ENCODE results near the gene MYH13.
A peak's percentile ranks its signal among the peaks of the same experiment; 100 is the strongest.

Gene MYH13

DNA sequence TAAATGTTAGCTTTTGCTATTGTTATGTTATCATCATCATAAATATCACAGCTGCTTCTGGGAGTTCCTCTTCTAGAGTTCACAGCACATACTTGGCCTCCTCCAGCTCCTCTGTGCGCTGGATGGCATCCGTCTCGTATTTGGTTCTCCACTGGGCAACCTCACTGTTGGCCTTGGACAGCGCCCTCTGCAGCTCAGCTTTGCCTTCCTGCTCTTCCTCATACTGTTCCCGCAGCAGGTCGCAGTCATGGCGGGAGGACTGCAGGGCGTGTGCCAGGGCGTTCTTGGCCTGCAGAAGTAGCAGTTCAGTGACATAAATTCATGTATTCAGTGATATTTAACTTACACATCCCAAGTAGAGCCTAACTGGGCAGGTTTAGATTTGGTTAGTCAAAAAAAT, 25.5 kb upstream of the MYH13 start:
- TF ChIP-seq, protein P1, sequence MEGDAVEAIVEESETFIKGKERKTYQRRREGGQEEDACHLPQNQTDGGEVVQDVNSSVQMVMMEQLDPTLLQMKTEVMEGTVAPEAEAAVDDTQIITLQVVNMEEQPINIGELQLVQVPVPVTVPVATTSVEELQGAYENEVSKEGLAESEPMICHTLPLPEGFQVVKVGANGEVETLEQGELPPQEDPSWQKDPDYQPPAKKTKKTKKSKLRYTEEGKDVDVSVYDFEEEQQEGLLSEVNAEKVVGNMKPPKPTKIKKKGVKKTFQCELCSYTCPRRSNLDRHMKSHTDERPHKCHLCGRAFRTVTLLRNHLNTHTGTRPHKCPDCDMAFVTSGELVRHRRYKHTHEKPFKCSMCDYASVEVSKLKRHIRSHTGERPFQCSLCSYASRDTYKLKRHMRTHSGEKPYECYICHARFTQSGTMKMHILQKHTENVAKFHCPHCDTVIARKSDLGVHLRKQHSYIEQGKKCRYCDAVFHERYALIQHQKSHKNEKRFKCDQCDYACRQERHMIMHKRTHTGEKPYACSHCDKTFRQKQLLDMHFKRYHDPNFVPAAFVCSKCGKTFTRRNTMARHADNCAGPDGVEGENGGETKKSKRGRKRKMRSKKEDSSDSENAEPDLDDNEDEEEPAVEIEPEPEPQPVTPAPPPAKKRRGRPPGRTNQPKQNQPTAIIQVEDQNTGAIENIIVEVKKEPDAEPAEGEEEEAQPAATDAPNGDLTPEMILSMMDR (IDR thresholded peaks at IDR 0.05; ENCODE audit: extremely low read depth, missing control alignments) = no peak
- no peak for DNase-seq (ENCODE audit: low spot score)

DNA sequence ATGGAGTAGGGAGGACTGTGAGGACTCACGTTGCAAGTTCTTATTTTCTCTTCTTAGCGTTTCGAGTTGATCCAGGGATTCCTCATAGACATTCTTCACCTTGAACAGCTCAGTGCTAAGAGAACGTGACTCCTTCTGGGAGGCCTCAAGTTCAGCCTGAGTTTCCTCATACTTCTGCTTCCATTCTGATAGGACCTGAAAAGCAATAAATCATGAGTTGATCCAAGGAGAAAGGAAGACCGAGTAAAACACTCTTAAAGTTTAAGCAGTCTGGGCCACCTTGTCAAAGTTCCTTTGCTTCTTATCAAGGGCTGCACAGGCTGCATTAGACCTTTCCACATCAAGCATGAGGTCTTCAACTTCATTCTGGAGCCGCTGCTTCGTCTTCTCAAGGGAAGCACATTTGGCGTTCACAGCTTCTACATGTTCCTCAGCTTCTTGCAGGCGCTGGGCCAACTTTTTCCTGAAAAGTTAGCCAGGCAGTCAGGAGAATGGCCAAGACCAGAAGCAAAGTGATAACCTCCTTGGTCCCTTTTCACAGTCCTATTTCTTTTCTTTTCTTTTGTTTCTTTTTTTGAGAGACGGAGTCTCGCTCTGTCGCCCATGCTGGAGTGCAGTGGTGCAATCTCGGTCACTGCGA, 23.8 kb upstream of the MYH13 start:
- DNase-seq (ENCODE audit: low spot score) = no peak
- TF ChIP-seq, protein P1 (IDR thresholded peaks at IDR 0.05; ENCODE audit: extremely low read depth, missing control alignments) = no peak

DNA sequence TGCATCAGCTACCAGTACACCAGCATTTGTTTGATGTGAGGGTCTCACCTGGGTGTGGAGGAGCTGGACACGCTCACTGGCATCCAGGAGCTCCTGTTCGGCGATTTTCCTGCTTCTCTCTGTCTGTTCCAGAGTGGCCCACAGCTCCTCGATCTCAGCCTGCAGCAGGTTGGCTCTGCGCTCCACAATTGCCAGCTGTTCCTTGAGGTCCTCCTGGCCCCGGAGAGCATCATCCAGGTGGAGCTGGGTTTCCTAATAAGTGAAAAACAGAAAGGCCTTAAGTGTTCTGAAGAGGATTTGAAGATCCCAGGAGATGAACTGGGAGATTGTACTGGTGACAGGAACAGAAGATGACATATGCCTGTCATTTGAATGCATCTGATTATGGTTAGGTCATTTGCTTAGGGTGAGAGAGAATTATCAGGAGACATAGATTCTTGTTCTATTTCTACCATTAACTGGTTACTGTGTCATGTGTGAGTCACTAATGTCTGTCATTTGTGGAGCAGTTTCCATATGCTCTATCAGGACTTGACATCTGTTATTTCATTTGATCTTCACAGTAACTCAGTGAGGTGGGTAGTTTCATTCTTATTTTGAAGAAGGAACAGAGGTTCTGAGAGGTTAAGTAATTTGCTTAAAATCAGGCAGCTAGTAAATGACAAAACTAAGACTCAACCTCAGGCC, 21.5 kb upstream of the MYH13 start:
- TF ChIP-seq, protein P1 (IDR thresholded peaks at IDR 0.05; ENCODE audit: extremely low read depth, missing control alignments) = no peak
- DNase-seq (ENCODE audit: low spot score) = peak; percentile 5

DNA sequence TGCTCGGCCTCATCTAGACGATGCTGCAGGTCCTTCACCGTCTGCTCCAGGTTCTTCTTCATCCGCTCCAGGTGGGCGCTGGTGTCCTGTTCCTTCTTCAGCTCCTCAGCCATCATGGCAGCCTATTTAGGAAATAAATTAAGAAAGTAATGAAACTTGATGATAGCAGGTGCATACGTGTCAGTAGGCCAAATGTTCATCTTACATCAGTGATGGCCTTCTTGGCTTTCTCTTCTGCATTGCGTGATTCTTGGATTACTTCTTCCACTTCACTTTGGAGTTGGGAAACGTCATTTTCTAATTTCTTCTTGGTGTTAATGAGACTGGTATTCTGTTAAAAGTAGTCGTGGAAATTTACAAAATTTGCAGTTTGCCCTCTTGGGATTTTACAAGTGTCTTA, 20.1 kb upstream of the MYH13 start:
- TF ChIP-seq, protein P1 (IDR thresholded peaks at IDR 0.05; ENCODE audit: extremely low read depth, missing control alignments) = no peak
- no peak for DNase-seq (ENCODE audit: low spot score)

DNA sequence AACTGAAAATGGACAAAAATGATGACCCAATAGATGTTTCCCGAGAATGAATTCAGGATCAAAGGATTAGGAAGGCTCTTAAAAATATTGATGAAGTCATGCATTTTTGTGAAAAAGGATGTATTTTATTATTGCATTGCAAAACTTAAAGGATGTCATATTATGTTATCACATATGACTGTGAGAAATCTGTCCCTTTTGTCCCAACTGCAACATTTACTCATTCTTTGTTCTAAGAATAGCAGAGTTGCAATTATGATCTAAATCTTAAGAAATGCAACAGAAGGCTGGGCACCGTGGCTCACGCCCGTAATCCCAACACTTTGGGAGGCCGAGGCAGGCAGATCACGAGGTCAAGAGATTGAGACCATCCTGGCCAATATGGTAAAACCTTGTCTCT, 13.1 kb upstream of the MYH13 start:
- no peak for DNase-seq (ENCODE audit: low spot score)
- TF ChIP-seq, protein P1 (IDR thresholded peaks at IDR 0.05; ENCODE audit: extremely low read depth, missing control alignments) = no peak

DNA sequence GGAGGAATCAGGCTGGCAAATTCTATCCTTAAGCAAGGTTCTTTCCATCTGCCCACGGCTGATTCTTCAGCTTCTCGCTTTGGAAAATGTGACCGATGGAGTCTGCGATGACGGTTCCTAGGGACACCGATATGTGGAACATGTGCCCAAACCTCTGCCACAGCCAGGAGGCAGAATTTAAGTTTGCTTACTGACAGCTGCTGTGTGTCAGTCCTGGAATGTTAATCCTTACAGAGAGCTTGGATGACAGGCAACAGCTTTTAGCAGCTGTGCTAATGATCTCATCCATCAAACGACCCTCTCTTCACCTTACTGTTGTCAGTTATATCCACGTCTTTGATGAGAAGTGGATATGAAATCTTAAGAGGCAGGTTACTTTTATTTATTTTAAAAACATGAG, 11.4 kb upstream of the MYH13 start:
- DNase-seq (ENCODE audit: low spot score) = no peak
- TF ChIP-seq, protein P1 (IDR thresholded peaks at IDR 0.05; ENCODE audit: extremely low read depth, missing control alignments) = no peak

DNA sequence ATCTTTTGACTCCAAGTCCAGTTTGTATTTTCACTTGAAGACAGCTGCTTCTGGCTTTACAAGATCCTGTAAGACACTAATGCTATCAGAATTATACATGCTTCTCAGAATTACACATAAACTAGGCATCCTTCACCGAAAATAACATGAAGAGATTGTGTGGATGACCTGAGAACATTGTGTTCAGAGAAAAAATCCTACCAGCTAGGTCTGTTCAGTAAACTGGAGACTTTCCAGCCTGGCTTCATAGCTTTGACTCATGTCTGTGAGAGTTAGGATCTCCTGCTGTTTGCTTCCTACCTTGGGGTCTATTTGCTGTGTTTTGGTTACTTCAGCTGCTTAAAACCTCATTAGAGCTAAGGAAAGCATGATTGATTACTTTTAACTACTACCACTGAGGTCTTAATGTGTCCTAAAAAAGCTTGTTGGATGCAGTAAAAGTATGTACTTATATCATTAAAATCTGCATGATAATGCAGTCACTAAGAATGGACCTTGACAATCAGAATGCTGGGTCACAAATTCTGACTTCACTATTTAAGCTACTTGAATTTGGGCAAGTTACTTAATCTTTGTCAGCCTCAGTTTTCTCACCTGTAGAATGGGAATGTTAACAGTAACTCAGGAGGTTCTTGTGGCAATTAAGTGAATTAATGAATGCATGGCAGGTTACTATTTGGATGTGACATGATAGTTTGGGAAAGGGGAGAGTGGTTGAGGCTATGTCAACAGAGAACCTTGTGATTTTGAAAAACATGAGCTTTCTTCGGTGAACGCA, 8.0 kb upstream of the MYH13 start:
- TF ChIP-seq, protein P1 (IDR thresholded peaks at IDR 0.05; ENCODE audit: extremely low read depth, missing control alignments) = no peak
- no peak for DNase-seq (ENCODE audit: low spot score)

All from GM20000 (cell line).